ENCODE measurements around the gene MLLT1.

Gene MLLT1

DNA sequence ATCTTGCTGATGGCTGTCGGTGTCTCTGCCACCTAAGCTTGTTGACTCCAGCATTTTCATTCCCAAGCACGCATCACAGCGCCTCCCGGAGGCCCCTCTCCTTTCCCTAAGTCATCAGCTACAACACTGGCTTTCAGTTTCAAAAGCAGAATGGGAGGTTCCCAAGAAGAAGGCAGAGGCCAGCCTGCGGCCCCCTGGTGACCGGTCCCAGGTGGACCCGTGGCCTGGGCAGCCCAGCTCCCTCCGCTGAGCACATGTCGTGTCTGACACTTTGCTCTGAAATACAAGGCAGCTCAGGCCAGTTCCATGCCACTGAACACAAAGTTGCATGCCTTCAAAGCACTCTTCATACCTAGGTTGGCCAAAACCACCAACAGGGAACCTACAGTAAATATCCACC is 8.5 kb downstream of the MLLT1 start:
- Mint-ChIP-seq H3K36me3 (peaks cover 40 to 47% of the 10 kb centered on the region in 2 donors), H3K27ac (no peak overlapping the region), H3K27me3 (no peaks in the 10 kb centered on the region), H3K4me3 (no peak overlapping the region), H3K4me1 (peaks cover 19 to 63% of the 10 kb centered on the region in 2 donors), H3K9me3 (no peaks in the 10 kb centered on the region)
- ATAC-seq (replicated peaks): no peak
- no peak for DNase-seq

DNA sequence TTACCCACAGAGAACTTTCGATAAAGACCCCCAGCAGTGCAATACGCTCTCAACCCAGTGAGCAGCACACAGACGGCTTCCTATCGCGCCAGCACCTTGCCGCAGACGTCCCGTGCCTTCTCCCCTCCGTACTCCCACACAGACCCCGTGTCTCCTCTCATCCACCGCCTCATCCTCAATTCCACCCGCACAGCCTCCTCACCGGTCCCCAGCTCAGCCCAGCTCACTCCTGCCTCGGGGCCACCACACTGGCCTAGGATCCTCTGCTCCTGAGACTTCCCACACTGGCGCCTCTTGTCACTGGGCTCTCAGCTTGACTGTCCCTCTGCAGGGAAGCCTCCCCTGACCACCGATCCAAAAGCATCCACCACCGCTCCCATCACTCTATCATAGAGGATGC is 9.0 kb downstream of the MLLT1 start:
- H3K4me1 Mint-ChIP-seq: peaks cover 17 to 59% of the 10 kb centered on the region in 2 donors
- H3K9me3 Mint-ChIP-seq: no peaks in the 10 kb centered on the region
- no peaks in the 10 kb centered on the region for H3K27me3 Mint-ChIP-seq
- DNase-seq (no peak), ATAC-seq (replicated peaks) (no peak)
- peaks cover 39 to 47% of the 10 kb centered on the region in 2 donors for H3K36me3 Mint-ChIP-seq
- no peak overlapping the region for H3K4me3 Mint-ChIP-seq
- peak overlapping the region; percentile 42 for H3K27ac Mint-ChIP-seq

DNA sequence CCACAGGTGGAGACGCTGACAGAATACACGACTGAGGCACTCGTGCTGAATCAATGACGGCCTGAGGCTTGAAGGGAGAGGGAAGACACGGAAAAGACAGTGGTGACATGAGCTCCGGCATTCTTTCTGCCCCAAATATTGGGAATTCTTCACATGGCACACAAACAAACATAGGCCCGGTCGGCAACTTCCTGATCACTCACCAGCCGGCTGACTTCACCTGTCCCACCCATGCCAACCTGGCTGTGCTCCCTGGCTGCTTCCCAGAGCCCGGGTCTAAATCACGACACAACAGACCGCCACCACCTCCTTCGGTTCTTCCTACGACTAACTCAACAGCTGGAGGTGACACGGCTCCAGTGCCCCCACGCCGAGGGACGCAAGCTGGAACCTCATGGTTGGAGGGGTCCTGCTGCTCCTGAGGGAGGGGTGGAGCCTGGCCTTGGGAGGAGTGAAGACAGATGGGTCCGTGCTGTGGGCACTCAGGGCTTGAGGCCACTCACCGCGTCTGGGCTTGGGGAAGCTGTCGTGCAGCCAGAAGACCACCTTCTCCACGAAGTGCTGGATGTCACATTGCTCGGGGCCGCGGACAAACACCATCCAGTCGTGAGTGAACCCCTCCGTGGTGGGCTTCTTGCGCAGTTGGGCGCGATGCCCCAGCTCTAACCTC is 9.6 kb downstream of the MLLT1 start:
- ATAC-seq (replicated peaks) (no peak), DNase-seq (no peak)
- no peak overlapping the region for H3K27ac Mint-ChIP-seq
- H3K27me3 Mint-ChIP-seq: no peaks in the 10 kb centered on the region
- H3K4me3 Mint-ChIP-seq: no peak overlapping the region
- H3K4me1 Mint-ChIP-seq: peaks cover 17 to 53% of the 10 kb centered on the region in 2 donors
- no peaks in the 10 kb centered on the region for H3K9me3 Mint-ChIP-seq
- H3K36me3 Mint-ChIP-seq: peaks cover 38 to 51% of the 10 kb centered on the region in 2 donors

DNA sequence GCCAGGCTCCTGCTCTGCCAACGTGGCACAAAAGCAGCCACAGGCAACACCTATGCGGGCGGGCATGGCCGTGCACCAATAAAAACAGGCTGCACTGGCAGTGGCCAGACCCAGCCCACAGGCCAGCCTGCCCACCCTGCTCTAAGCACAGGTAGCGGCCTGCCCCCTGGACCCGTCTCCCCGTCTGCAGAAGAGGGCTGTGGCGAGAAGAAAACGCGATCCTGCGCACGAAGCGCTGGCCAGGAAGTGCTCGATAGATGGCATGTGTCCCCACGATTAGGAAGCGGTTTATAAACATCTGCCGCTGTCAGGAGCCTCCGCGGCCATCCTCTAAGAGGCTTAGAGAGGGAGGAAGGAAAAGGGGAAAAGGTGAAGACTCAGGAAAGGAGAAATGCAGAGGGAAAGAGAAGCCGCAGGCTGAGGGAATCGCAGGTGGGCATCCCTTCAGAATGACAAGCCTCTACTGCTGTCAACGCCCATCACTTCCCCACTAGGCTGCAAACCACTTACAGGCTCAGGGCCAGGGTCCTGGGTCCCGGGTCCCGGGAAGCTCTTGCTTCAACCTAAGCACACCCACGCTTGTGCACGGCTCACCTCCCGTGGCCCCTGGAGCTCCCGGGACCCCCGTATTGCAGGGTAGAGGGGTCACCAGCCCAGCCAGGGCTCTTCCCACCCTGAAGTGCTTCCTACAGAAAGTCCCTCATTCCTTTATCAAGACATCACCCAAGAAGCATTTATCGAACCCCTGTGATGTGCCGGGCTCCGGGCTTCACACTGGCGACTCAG is 10.5 kb downstream of the MLLT1 start:
- no peaks in the 10 kb centered on the region for H3K9me3 Mint-ChIP-seq
- ATAC-seq (replicated peaks) (no peak), DNase-seq (no peak)
- H3K27me3 Mint-ChIP-seq: no peaks in the 10 kb centered on the region
- peaks cover 41 to 55% of the 10 kb centered on the region in 2 donors for H3K36me3 Mint-ChIP-seq
- peaks cover 16 to 44% of the 10 kb centered on the region in 2 donors for H3K4me1 Mint-ChIP-seq
- H3K27ac Mint-ChIP-seq: no peak overlapping the region
- H3K4me3 Mint-ChIP-seq: no peak overlapping the region

DNA sequence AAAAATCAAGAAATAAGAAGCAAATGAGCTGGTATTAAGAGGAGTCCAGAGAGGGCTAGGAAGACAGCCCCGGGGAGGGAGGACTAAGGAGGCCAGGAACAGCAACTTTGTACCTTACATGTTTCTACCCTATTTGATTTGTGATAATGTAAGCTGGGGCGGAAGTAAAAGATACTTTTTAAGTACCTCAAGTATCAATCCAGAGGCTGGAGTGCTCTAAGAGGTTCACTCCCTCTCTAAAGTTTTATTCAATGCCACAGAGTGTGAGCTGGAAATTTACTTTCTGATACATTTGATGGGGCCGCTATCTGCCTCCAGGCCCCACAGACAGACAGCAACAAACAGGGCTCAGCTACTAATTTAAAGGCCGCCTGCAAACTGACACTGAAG is 11.4 kb downstream of the MLLT1 start:
- Mint-ChIP-seq H3K36me3 (peaks cover 40 to 58% of the 10 kb centered on the region in 2 donors), H3K4me1 (peaks cover 14 to 34% of the 10 kb centered on the region in 2 donors), H3K9me3 (no peaks in the 10 kb centered on the region), H3K4me3 (no peak overlapping the region), H3K27me3 (no peaks in the 10 kb centered on the region), H3K27ac (peak overlapping the region; percentile 31)
- ATAC-seq (replicated peaks) (no peak), DNase-seq (no peak)

DNA sequence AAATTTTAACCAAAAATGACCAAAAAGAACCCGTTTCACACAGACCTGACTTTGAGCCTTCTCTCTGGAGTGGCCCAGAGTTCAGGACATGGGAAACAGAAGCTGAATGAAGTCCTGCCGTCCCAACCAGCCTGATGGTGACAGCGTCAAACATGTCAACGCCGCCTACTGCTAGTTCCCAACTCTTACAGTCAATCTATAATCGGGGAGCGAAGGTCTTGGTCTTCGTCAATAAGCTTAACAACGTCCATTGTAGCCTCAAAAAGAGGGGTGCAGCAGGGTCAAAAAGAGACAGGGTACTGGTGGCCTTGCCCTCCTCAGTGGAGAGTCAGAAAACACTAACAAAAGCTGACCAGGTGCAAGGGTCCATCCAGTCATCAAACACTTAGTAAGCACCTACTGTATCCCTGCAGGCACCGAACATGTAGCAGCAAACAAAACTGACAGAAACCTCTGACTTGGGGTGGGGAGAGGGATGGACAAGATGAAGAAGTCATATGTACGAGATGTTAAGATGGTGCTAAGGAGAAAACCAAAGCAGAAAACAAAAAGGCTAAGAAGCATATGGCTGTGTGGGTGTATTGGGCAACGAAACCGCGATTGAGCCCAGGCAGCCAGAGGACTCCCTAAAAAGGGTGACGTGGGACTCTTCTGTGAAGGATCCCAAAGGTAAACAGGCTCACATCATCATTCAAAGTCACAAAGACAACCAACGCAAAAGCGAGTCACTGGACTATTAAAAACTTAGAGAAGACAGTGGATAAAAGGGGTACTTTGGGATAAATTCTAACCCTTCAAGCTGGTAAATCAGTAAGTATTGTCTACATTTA is 12.0 kb downstream of the MLLT1 start:
- DNase-seq (no peak), ATAC-seq (replicated peaks) (no peak)
- Mint-ChIP-seq H3K9me3 (no peaks in the 10 kb centered on the region), H3K36me3 (peaks cover 44 to 60% of the 10 kb centered on the region in 2 donors), H3K4me3 (no peak overlapping the region), H3K4me1 (peaks cover 14 to 28% of the 10 kb centered on the region in 2 donors), H3K27ac (peak overlapping the region; percentile 69), H3K27me3 (no peaks in the 10 kb centered on the region)

DNA sequence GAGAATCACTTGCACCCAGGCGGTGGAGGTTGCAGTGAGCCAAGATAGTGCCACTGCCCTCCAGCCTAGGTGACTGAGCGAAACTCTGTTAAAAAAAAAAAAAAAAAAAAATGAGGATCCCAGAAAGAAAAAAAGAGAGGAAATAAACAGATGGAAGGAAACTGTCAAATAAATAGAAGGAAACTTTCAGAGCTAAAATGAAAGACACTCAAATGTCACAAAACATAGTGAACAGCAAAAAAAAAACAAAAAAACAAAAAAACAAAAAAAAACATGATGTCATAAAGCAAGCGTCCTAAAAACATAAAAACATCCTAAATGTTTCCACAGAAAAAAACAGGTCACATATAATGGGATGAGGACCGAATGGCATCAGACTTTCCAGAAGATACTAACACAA is 15.0 kb downstream of the MLLT1 start:
- ATAC-seq (replicated peaks) (no peak), DNase-seq (no peak)
- H3K9me3 Mint-ChIP-seq: no peaks in the 10 kb centered on the region
- H3K27me3 Mint-ChIP-seq: no peaks in the 10 kb centered on the region
- H3K36me3 Mint-ChIP-seq: peaks cover 44 to 61% of the 10 kb centered on the region in 2 donors
- peak overlapping the region; percentile 14 for H3K27ac Mint-ChIP-seq
- H3K4me1 Mint-ChIP-seq: peaks cover 8 to 15% of the 10 kb centered on the region in 2 donors
- H3K4me3 Mint-ChIP-seq: no peak overlapping the region

DNA sequence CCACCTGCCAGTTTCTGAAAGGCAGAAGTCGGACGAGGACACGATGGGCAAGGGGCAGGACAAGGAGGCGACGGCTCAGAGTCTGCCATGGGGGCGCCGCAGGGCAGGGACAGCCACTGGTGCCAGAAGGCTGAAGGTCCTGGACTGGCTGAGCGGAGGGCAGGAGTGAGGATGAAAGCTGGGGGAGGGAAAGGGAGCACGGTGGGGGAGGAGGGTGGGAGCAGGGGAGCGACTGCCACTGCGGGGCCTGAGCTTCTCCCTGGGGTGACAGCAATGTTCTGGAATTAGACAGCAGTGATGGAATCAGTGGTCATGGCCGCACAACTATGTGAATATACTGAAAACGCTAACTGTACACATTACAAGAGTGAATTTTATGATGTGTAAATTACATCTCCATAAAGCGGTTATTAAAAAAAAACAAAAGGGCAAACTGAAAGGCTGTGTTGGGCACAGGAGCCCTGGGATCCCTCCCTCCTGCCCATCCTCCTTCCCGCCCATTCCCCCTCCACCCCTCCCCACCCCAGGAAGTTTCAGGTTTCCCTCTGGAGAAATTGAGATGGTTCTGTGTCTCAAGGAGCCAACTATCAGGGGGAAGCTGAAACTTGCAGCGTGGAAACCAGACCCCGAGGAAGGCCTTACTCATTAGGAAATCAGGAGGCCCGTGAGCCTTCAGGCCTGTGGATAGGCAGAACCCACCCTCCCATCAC is 15.9 kb downstream of the MLLT1 start:
- peaks cover 45 to 61% of the 10 kb centered on the region in 2 donors for H3K36me3 Mint-ChIP-seq

DNA sequence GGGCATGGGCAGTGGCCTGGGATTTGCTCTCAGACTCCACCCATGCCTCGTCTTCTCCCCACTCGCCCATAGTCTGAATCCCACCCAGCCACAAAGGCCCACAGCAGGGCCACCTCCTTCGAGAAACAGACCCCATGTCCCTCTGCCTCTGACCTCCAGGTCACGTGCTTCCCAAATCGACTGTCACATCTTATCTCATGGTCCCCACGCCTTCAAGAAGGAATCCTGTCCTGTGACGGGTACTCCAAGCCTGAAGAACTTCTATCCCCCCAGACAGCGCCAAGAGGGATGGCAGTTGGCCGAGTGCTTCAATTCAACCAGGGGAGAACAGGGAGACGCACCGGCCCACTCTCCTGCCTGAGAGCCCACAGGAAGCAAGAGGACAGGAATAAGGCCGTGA is 16.5 kb downstream of the MLLT1 start:
- H3K4me1 Mint-ChIP-seq: peaks cover 15 to 18% of the 10 kb centered on the region in 2 donors
- H3K36me3 Mint-ChIP-seq: peaks cover 51 to 63% of the 10 kb centered on the region in 2 donors
- ATAC-seq (replicated peaks): no peak
- no peak overlapping the region for H3K27ac Mint-ChIP-seq
- no peaks in the 10 kb centered on the region for H3K27me3 Mint-ChIP-seq
- H3K4me3 Mint-ChIP-seq: no peak overlapping the region
- H3K9me3 Mint-ChIP-seq: no peaks in the 10 kb centered on the region
- DNase-seq: no peak

More for the DNA sequence above, 15.9 kb downstream of the MLLT1 start:
- H3K9me3 Mint-ChIP-seq: no peaks in the 10 kb centered on the region
- H3K27me3 Mint-ChIP-seq: no peaks in the 10 kb centered on the region
- DNase-seq: no peak
- no peak for ATAC-seq (replicated peaks)
- no peak overlapping the region for H3K27ac Mint-ChIP-seq
- no peak overlapping the region for H3K4me3 Mint-ChIP-seq
- peaks cover 11 to 18% of the 10 kb centered on the region in 2 donors for H3K4me1 Mint-ChIP-seq

DNA sequence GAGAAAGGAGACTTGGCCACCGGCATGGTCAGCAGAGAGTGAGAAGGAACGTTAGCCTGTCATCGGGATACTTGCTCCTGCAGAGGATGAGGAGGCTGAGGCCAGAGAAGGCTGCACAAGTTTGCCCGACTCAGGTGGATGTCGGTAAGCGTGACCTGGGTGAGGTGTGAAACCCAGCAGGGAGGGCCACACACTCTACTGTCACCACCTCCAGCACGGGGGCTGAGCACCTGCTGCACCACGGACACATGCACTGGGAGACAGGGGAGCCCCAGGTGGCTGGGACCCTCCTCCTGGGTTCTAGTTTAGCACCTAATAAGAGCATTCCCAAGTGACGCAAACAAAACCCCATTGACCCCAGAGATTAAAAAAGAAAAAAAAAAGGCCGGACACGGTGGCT is 17.3 kb downstream of the MLLT1 start:
- peaks cover 20 to 21% of the 10 kb centered on the region in 2 donors for H3K4me1 Mint-ChIP-seq
- H3K27ac Mint-ChIP-seq: no peak overlapping the region
- H3K36me3 Mint-ChIP-seq: peaks cover 55 to 71% of the 10 kb centered on the region in 2 donors
- DNase-seq: no peak
- ATAC-seq (replicated peaks): no peak
- no peak overlapping the region for H3K4me3 Mint-ChIP-seq
- no peaks in the 10 kb centered on the region for H3K27me3 Mint-ChIP-seq
- H3K9me3 Mint-ChIP-seq: no peaks in the 10 kb centered on the region

DNA sequence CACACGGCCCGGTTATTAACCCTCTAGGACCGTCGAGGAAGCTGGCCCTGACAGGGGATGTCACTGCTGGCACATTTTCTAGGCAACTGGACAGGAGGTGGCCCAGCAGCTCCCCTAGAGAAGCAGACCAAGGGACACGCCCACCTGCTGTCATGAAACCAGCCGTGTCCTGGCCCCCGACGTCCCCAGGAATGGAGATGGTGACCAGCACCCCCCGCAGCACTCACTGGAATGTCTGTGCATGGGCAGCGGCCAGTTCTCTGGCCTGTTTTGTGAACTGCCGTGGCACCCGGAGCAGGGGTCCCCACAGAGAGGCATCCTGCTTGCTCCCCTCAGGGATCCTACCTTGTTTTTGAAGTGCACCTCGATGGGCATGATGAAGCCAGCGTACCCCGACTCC is 17.9 kb downstream of the MLLT1 start:
- no peak for ATAC-seq (replicated peaks)
- Mint-ChIP-seq H3K4me3 (no peak overlapping the region), H3K9me3 (no peaks in the 10 kb centered on the region), H3K36me3 (peaks cover 61 to 74% of the 10 kb centered on the region in 2 donors), H3K27ac (no peak overlapping the region), H3K4me1 (peaks cover 21 to 27% of the 10 kb centered on the region in 2 donors), H3K27me3 (no peaks in the 10 kb centered on the region)
- no peak for DNase-seq

DNA sequence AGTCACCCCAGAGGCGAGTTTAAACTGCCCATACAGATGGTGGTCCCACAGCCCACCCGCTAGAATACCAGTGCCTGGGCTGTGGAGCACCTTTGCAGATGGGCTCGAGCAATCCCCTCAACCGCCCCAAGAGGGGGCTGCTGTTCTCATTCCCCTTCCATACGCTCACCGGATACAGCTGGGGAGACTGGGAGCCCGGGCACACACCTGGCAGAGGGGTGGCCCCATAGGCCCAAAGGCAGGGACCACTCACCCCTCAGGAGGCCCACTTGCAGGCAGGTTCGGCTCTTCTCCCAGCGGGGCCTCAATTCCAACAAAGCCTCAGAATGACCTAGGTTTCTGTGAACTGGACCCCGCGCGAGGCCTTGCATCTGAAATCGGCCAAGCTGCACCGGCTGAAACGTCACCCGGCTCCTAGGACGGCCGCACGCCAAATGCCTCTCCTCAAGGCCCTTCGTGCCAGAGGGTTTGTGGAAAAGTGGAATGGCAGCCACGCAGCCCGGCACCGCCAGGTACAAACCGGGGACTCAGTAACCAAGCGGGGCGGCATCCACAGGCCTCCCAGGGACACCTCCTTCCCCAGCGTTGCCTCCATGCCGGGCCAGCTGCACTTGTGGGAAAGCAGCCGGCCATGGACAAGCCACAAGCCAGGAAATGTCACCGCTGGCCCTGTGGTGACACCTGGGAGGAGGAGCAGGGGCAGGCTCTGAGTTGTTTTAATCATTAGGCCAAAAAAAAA is 18.7 kb downstream of the MLLT1 start:
- H3K4me1 Mint-ChIP-seq: peaks cover 21 to 23% of the 10 kb centered on the region in 2 donors
- no peak for DNase-seq
- no peaks in the 10 kb centered on the region for H3K27me3 Mint-ChIP-seq

DNA sequence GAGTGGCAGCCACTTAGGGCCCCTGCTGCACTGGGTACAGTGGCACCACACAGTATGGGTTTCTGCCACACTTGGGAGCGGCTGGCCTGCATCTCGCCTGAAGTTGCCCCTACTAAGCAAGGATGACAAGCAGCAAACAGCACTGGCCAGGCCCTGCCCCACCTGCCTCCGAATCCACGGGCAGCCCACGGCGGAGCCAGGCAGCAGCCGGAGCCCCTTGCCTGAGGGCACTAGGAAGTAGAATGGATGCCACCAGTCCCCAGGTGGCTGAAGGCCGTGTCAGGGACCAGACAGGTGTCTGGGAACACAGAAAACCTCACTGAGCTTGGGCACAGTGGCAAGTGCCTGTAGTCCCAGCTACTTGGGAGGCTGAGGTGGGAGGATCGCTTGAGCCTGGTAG is 19.4 kb downstream of the MLLT1 start:
- Mint-ChIP-seq H3K27me3 (no peaks in the 10 kb centered on the region), H3K27ac (no peak overlapping the region), H3K9me3 (no peaks in the 10 kb centered on the region), H3K4me1 (peaks cover 21 to 23% of the 10 kb centered on the region in 2 donors), H3K36me3 (peaks cover 56 to 74% of the 10 kb centered on the region in 2 donors), H3K4me3 (no peak overlapping the region)
- no peak for DNase-seq
- no peak for ATAC-seq (replicated peaks)

More for the DNA sequence above, 18.7 kb downstream of the MLLT1 start:
- no peaks in the 10 kb centered on the region for H3K9me3 Mint-ChIP-seq
- no peak overlapping the region for H3K4me3 Mint-ChIP-seq
- H3K27ac Mint-ChIP-seq: no peak overlapping the region
- peaks cover 54 to 73% of the 10 kb centered on the region in 2 donors for H3K36me3 Mint-ChIP-seq
- ATAC-seq (replicated peaks): peak; percentile 36 to 49
